GM13977 (cell line): ENCODE data around the gene WDR1.

Experiments used
- DNase-seq: peaks from one replicate; pipeline ENCODE4 v3.0.0; 2012; ENCODE audit warnings: low spot score
- CTCF ChIP-seq: IDR thresholded peaks from 2 replicates; pipeline ENCODE4 v1.5.1; 2012; ENCODE audit warnings: mild to moderate bottlenecking, control low read depth; ENCODE audit not compliant: insufficient read depth; ENCODE audit errors: extremely low read depth, missing control alignments
- in situ Hi-C: fragments of 300-500 bp; cut with MboI; formaldehyde crosslinking; loops from one replicate; pipeline ENCODE4 v1.12.0; 2022; ENCODE audit warnings: low sequenced_read_pairs, low pct_unique_long_range_greater_than_20kb, mixed read lengths, inconsistent platforms; ENCODE audit not compliant: unreplicated experiment

WDR1 gene

GRCh38 chr4:10040049-10040892 lies 76.3 kb downstream of the WDR1 start:
- no peak for DNase-seq
- TF ChIP-seq CTCF: no peak
- in situ Hi-C loops: no loop called here

- TF ChIP-seq CTCF: no peak
- in situ Hi-C loops: no loop called here
- no peak for DNase-seq
Observed at GRCh38 chr4:10036807-10037342, 79.7 kb downstream of the WDR1 start.

- no peak for TF ChIP-seq CTCF
- DNase-seq: no peak
- in situ Hi-C loops: no loop called here
Observed at GRCh38 chr4:10035130-10035529, 81.5 kb downstream of the WDR1 start.

GRCh38 chr4:10034612-10035104 lies 81.9 kb downstream of the WDR1 start:
- no peak for TF ChIP-seq CTCF

GRCh38 chr4:10034136-10034535 lies 82.5 kb downstream of the WDR1 start:
- TF ChIP-seq CTCF: no peak
- DNase-seq: no peak
- in situ Hi-C loops: no loop called here

More at GRCh38 chr4:10034612-10035104, 81.9 kb downstream of the WDR1 start:
- no peak for DNase-seq
- in situ Hi-C loops: no loop called here

GRCh38 chr4:10033191-10033881 lies 83.3 kb downstream of the WDR1 start:
- no peak for DNase-seq
- TF ChIP-seq CTCF: no peak
- in situ Hi-C loops: no loop called here
